Chondrocyte (in vitro differentiated cells): ENCODE results near the gene STK16. TPM values are rescaled to one million over a fixed set of nuclear protein-coding genes. Genes with fewer than 3 reads are reported as not detected.
A peak's percentile ranks its signal among the peaks of the same experiment; 100 is the strongest.

Experiments used
- DNase-seq: peaks from one replicate; pipeline ENCODE4 v3.0.0; 2021; ENCODE audit warnings: mixed read lengths, low spot score
- H3K27ac Mint-ChIP-seq: one replicate; pipeline ENCODE4 v1.8.0; 2021; ENCODE audit warnings: mild to moderate bottlenecking, moderate library complexity, mixed read lengths; ENCODE audit not compliant: unreplicated experiment
- H3K27me3 Mint-ChIP-seq: 2 replicates; pipeline ENCODE4 v1.8.0; 2021; ENCODE audit warnings: low read depth, mixed read lengths
- H3K36me3 Mint-ChIP-seq: 2 replicates; pipeline ENCODE4 v1.8.0; 2021; ENCODE audit warnings: low read depth, mixed read lengths
- H3K4me1 Mint-ChIP-seq: 2 replicates; pipeline ENCODE4 v1.8.0; 2021; ENCODE audit warnings: low read depth, mild to moderate bottlenecking, mixed read lengths
- H3K4me3 Mint-ChIP-seq: one replicate; pipeline ENCODE4 v1.8.0; 2021; ENCODE audit warnings: mild to moderate bottlenecking, moderate library complexity, mixed read lengths; ENCODE audit not compliant: unreplicated experiment
- H3K9me3 Mint-ChIP-seq: 2 replicates; pipeline ENCODE4 v1.8.0; 2021; ENCODE audit warnings: low read depth, mixed read lengths
- CTCF ChIP-seq: fragments of 200-600 bp; sonication (generic); IDR thresholded peaks from 2 replicates; pipeline ENCODE4 v1.5.0; 2021; ENCODE audit warnings: antibody characterized with exemption, mild to moderate bottlenecking, moderate library complexity
- total RNA-seq: library from RNA; stranded (reverse); gene quantifications from 3 replicates; pipeline ENCODE4 v1.2.1, GENCODE V29; 2021

Gene STK16
- total RNA-seq, 1 donor from 2014 or later, result 24.4 TPM

- Mint-ChIP-seq H3K27ac (no peak overlapping the region), H3K4me3 (no peak overlapping the region), H3K4me1 (peaks cover 26% of the 10 kb centered on the region), H3K9me3 (peaks cover 2% of the 10 kb centered on the region), H3K36me3 (peaks cover 3% of the 10 kb centered on the region), H3K27me3 (no peaks in the 10 kb centered on the region)
- TF ChIP-seq CTCF, result no peak
- DNase-seq, result no peak
These were observed 40.7 kb upstream of the STK16 start for GRCh38 chr2:219204425-219205164.

- TF ChIP-seq CTCF, result no peak
- H3K4me1 Mint-ChIP-seq, result peaks cover 26% of the 10 kb centered on the region
- no peaks in the 10 kb centered on the region for H3K27me3 Mint-ChIP-seq
- H3K4me3 Mint-ChIP-seq, result no peak overlapping the region
- H3K27ac Mint-ChIP-seq, result no peak overlapping the region
- DNase-seq, result no peak
- H3K36me3 Mint-ChIP-seq, result peaks cover 5% of the 10 kb centered on the region
- peaks cover 2% of the 10 kb centered on the region for H3K9me3 Mint-ChIP-seq
These were observed 40.1 kb upstream of the STK16 start for GRCh38 chr2:219205165-219205538.

GRCh38 chr2:219205981-219206327 is 39.3 kb upstream of the STK16 start:
- Mint-ChIP-seq H3K4me1 (peaks cover 26% of the 10 kb centered on the region), H3K27ac (peak overlapping the region; percentile 94), H3K27me3 (no peaks in the 10 kb centered on the region), H3K4me3 (peak overlapping the region; percentile 81), H3K36me3 (peaks cover 7% of the 10 kb centered on the region), H3K9me3 (peaks cover 2% of the 10 kb centered on the region)
- no peak for DNase-seq
- no peak for TF ChIP-seq CTCF

- H3K4me3 Mint-ChIP-seq, result peak within 1 kb of the TSS; percentile 81
- H3K4me1 Mint-ChIP-seq, result peaks cover 26% of the 10 kb centered on the region
- H3K27ac Mint-ChIP-seq, result peak within 1 kb of the TSS; percentile 94
- peak; percentile 97 for DNase-seq
- H3K9me3 Mint-ChIP-seq, result peaks cover 2% of the 10 kb centered on the region
- no peaks in the 10 kb centered on the region for H3K27me3 Mint-ChIP-seq
- H3K36me3 Mint-ChIP-seq, result peaks cover 7% of the 10 kb centered on the region
- peak; percentile 40 for TF ChIP-seq CTCF
These were observed 38.7 kb upstream of the STK16 start, which contains the start of gene ZFAND2B for GRCh38 chr2:219206328-219207133. TSS of gene ZFAND2B (plus strand) at chr2:219206782. CDS start at chr2:219206988, 206 bp downstream.

- peaks cover 7% of the 10 kb centered on the region for H3K36me3 Mint-ChIP-seq
- H3K27me3 Mint-ChIP-seq, result no peaks in the 10 kb centered on the region
- H3K4me3 Mint-ChIP-seq, result peak overlapping the region; percentile 81
- H3K27ac Mint-ChIP-seq, result peak overlapping the region; percentile 94
- peaks cover 26% of the 10 kb centered on the region for H3K4me1 Mint-ChIP-seq
- DNase-seq, result no peak
- no peak for TF ChIP-seq CTCF
- peaks cover 2% of the 10 kb centered on the region for H3K9me3 Mint-ChIP-seq
These were observed 38.0 kb upstream of the STK16 start for GRCh38 chr2:219207134-219207883.
